HepG2 (cell line): ENCODE results near the gene RNF208. TPM values are rescaled to one million over a fixed set of nuclear protein-coding genes. Genes with fewer than 3 reads are reported as not detected.

Experiments used
- ARID2 ChIP-seq: sonication (generic); formaldehyde crosslinking; IDR thresholded peaks from 2 replicates; pipeline ENCODE4 v1.8.1; 2022; ENCODE audit warnings: mild to moderate bottlenecking, missing genetic modification reagents, borderline replicate concordance
- ATF7-NPFF ChIP-seq: sonication (generic); formaldehyde crosslinking; IDR thresholded peaks from 2 replicates; pipeline ENCODE4 v1.8.1; 2023; ENCODE audit warnings: mild to moderate bottlenecking, low read depth, missing genetic modification reagents, moderate library complexity
- FOXA1 ChIP-seq, 2 experiments: fragments of 450-650 bp in 1 of 2; sonication (generic) in 1 of 2; formaldehyde crosslinking in 1 of 2; IDR thresholded peaks; 2 replicates each; pipeline versions ENCODE4 v1.4.0 to v1.6.1; 2016 to 2020; ENCODE audit warnings: missing genetic modification reagents in 1 of 2
- HNF4A ChIP-seq: sonication (generic); formaldehyde crosslinking; IDR thresholded peaks from 2 replicates; pipeline ENCODE4 v1.4.0; 2020; ENCODE audit warnings: missing genetic modification reagents
- HNRNPL ChIP-seq: fragments of 200-400 bp; formaldehyde crosslinking; IDR thresholded peaks from 2 replicates; pipeline ENCODE4 v1.6.1; 2017; ENCODE audit warnings: mild to moderate bottlenecking, low read depth, low read length
- IKZF4 ChIP-seq: sonication (generic); formaldehyde crosslinking; IDR thresholded peaks from 2 replicates; pipeline ENCODE4 v1.5.1; 2020; ENCODE audit warnings: borderline replicate concordance, mild to moderate bottlenecking, low read depth, missing genetic modification reagents; ENCODE audit errors: not compliant biosample characterization
- KLF12 ChIP-seq: sonication (generic); formaldehyde crosslinking; IDR thresholded peaks from 2 replicates; pipeline ENCODE4 v1.4.0; 2020; ENCODE audit warnings: missing genetic modification reagents, borderline replicate concordance
- MAFF ChIP-seq: IDR thresholded peaks from 2 replicates; pipeline ENCODE4 v1.6.1; 2011; ENCODE audit warnings: low read depth, low read length, improper control_type of control experiment
- MED8 ChIP-seq: sonication (generic); formaldehyde crosslinking; IDR thresholded peaks from 2 replicates; pipeline ENCODE4 v1.8.1; 2023; ENCODE audit warnings: mild to moderate bottlenecking, missing genetic modification reagents; ENCODE audit not compliant: insufficient replicate concordance
- SAP130 ChIP-seq: IDR thresholded peaks from 2 replicates; pipeline ENCODE4 v1.6.1; 2016; ENCODE audit warnings: low read depth
- TP53 ChIP-seq: sonication (generic); formaldehyde crosslinking; conservative IDR thresholded peaks from 2 replicates; pipeline ENCODE4 v1.4.0; 2020; ENCODE audit warnings: missing genetic modification reagents
- XRCC5 ChIP-seq: fragments of 200-400 bp; formaldehyde crosslinking; optimal IDR thresholded peaks from 2 replicates; pipeline ENCODE3; 2017; ENCODE audit warnings: mild to moderate bottlenecking, low read length
- ZFP90 ChIP-seq: sonication (generic); formaldehyde crosslinking; IDR thresholded peaks from 2 replicates; pipeline ENCODE4 v1.8.0; 2022; ENCODE audit warnings: missing genetic modification reagents, mild to moderate bottlenecking, inconsistent platforms, borderline replicate concordance
- ZFX ChIP-seq: sonication (generic); formaldehyde crosslinking; IDR thresholded peaks from 2 replicates; pipeline ENCODE4 v1.4.0; 2020; ENCODE audit warnings: mild to moderate bottlenecking, low read depth, missing genetic modification reagents, moderate library complexity
- ZFY ChIP-seq: sonication (generic); formaldehyde crosslinking; IDR thresholded peaks from 2 replicates; pipeline ENCODE4 v1.4.0; 2020; ENCODE audit warnings: missing genetic modification reagents
- ZKSCAN5 ChIP-seq: sonication (generic); formaldehyde crosslinking; IDR thresholded peaks from 2 replicates; pipeline ENCODE4 v1.5.1; 2020; ENCODE audit warnings: mild to moderate bottlenecking, missing genetic modification reagents
- ZNF251 ChIP-seq: sonication (generic); formaldehyde crosslinking; IDR thresholded peaks from 2 replicates; pipeline ENCODE4 v1.9.0; 2021; ENCODE audit warnings: mild to moderate bottlenecking, missing genetic modification reagents
- ZNF446 ChIP-seq: sonication (generic); formaldehyde crosslinking; IDR thresholded peaks from 2 replicates; pipeline ENCODE4 v1.5.0; 2020; ENCODE audit warnings: mild to moderate bottlenecking, missing genetic modification reagents
- ZNF709 ChIP-seq: sonication (generic); formaldehyde crosslinking; IDR thresholded peaks from 2 replicates; pipeline ENCODE4 v1.5.0; 2020; ENCODE audit warnings: mild to moderate bottlenecking, missing genetic modification reagents
- ZNF777 ChIP-seq: sonication (generic); formaldehyde crosslinking; IDR thresholded peaks from 2 replicates; pipeline ENCODE4 v1.4.0; 2020; ENCODE audit warnings: missing genetic modification reagents
- polyA plus RNA-seq, 8 experiments: library from polyadenylated mRNA; depleted of rRNA in 3 of 8; stranded (reverse) in 7 of 8; unstranded in 1 of 8; fragments of >200 nt; fragmentation: Illumina TruSeq in 4 of 8; extraction: Trizol in 4 of 8; gene quantifications; 2 replicates each; pipeline versions ENCODE4 v1.2.1 to v1.2.3, GENCODE V29; 2011 to 2016; ENCODE audit warnings: low read depth in 4 of 8, missing spikeins in 1 of 8, mixed read lengths in 1 of 8; ENCODE audit not compliant: insufficient read depth in 1 of 8
- total RNA-seq, 5 experiments: library from RNA; depleted of rRNA; stranded (reverse); fragments of >200 nt; fragmentation: Illumina TruSeq; extraction: Trizol; gene quantifications; 2 replicates each; pipeline ENCODE4 v1.2.3, GENCODE V29; 2016; ENCODE audit warnings: low read depth in 1 of 5
- TF ChIP-seq, protein P1 (sequence below): sonication (generic); formaldehyde crosslinking; IDR thresholded peaks from 2 replicates; pipeline ENCODE4 v1.4.0; 2020; ENCODE audit warnings: missing genetic modification reagents, borderline replicate concordance
- TF ChIP-seq, protein P2 (sequence below): sonication (generic); formaldehyde crosslinking; IDR thresholded peaks from 2 replicates; pipeline ENCODE4 v1.4.0; 2020; ENCODE audit warnings: missing genetic modification reagents

The RNF208 gene
- total and polyA plus RNA-seq, 2 of the 13 experiments (the other 11 are each of a cell fraction or from before 2014, with no cell fraction given), result 1.6 to 2.1 TPM

DNA sequence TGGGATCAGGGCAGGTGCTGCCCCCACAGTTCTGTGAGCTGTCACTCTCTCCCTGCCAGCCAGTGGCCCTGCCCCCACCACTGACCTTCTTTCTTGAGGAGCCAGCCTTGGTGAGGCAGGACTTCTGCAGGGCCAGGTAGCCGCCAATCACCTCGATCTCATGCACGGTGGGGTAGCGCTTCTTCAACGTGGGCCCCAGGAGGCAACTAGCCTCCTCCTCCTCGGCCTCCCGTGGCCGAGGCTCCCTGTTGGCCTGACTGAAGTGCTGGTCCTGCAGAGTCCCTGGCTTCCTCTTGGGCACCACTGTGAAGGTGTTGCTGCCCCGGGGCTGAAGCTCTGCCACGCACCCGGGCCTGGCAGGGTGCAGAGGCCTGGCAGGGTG is 23.1 kb downstream of the RNF208 start (continued):
- TF ChIP-seq ZNF446, result 0 out of 2 replicates have a peak, but pooled peaks have one; percentile 48
- TF ChIP-seq ZNF777 (CRISPR knock-in tag), result 0 out of 2 replicates have a peak, but pooled peaks have one; percentile 43
- TF ChIP-seq KLF12 (CRISPR knock-in tag), result peak; percentile 74; the same call in 1 of the 2 replicates
- TF ChIP-seq TP53, result 0 out of 2 replicates have a peak, but pooled peaks have one; percentile 32
- TF ChIP-seq SAP130 (CRISPR knock-in tag), result peak; percentile 16; the same call in 1 of the 2 replicates
- TF ChIP-seq ZNF709 (CRISPR knock-in tag), result 0 out of 2 replicates have a peak, but pooled peaks have one; percentile 38
- peak; percentile 13; the same call in 1 of the 2 replicates for TF ChIP-seq ARID2 (CRISPR knock-in tag)
- TF ChIP-seq ATF7-NPFF (CRISPR knock-in tag), result 0 out of 2 replicates have a peak, but pooled peaks have one; percentile 15
- TF ChIP-seq, protein P1, sequence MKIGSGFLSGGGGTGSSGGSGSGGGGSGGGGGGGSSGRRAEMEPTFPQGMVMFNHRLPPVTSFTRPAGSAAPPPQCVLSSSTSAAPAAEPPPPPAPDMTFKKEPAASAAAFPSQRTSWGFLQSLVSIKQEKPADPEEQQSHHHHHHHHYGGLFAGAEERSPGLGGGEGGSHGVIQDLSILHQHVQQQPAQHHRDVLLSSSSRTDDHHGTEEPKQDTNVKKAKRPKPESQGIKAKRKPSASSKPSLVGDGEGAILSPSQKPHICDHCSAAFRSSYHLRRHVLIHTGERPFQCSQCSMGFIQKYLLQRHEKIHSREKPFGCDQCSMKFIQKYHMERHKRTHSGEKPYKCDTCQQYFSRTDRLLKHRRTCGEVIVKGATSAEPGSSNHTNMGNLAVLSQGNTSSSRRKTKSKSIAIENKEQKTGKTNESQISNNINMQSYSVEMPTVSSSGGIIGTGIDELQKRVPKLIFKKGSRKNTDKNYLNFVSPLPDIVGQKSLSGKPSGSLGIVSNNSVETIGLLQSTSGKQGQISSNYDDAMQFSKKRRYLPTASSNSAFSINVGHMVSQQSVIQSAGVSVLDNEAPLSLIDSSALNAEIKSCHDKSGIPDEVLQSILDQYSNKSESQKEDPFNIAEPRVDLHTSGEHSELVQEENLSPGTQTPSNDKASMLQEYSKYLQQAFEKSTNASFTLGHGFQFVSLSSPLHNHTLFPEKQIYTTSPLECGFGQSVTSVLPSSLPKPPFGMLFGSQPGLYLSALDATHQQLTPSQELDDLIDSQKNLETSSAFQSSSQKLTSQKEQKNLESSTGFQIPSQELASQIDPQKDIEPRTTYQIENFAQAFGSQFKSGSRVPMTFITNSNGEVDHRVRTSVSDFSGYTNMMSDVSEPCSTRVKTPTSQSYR (CRISPR knock-in tag), result peak; percentile 40; the same call in 1 of the 2 replicates
- TF ChIP-seq, protein P2, sequence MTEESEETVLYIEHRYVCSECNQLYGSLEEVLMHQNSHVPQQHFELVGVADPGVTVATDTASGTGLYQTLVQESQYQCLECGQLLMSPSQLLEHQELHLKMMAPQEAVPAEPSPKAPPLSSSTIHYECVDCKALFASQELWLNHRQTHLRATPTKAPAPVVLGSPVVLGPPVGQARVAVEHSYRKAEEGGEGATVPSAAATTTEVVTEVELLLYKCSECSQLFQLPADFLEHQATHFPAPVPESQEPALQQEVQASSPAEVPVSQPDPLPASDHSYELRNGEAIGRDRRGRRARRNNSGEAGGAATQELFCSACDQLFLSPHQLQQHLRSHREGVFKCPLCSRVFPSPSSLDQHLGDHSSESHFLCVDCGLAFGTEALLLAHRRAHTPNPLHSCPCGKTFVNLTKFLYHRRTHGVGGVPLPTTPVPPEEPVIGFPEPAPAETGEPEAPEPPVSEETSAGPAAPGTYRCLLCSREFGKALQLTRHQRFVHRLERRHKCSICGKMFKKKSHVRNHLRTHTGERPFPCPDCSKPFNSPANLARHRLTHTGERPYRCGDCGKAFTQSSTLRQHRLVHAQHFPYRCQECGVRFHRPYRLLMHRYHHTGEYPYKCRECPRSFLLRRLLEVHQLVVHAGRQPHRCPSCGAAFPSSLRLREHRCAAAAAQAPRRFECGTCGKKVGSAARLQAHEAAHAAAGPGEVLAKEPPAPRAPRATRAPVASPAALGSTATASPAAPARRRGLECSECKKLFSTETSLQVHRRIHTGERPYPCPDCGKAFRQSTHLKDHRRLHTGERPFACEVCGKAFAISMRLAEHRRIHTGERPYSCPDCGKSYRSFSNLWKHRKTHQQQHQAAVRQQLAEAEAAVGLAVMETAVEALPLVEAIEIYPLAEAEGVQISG (CRISPR knock-in tag), result peak; percentile 24; the same call in 1 of the 2 replicates
- peak; percentile 55 for TF ChIP-seq IKZF4
- TF ChIP-seq MED8 (CRISPR knock-in tag), result no peak
- peak; percentile 14 for TF ChIP-seq XRCC5
- no peak for TF ChIP-seq ZNF251 (CRISPR knock-in tag)
- no peak for TF ChIP-seq FOXA1 (IDR thresholded peaks at IDR 0.05)
- no peak for TF ChIP-seq FOXA1 (CRISPR knock-in tag; IDR thresholded peaks at IDR 0.05)
- no peak for TF ChIP-seq MAFF
- TF ChIP-seq ZFY, result peak; percentile 31; the same call in 1 of the 2 replicates
- TF ChIP-seq HNF4A (CRISPR knock-in tag), result 0 out of 2 replicates have a peak, but pooled peaks have one; percentile 4
- TF ChIP-seq HNRNPL, result peak; percentile 65
- 0 out of 2 replicates have a peak, but pooled peaks have one; percentile 38 for TF ChIP-seq ZFP90 (CRISPR knock-in tag)
- TF ChIP-seq ZFX, result 0 out of 2 replicates have a peak, but pooled peaks have one; percentile 3
- TF ChIP-seq ZKSCAN5 (CRISPR knock-in tag), result no peak
